SU-DHL-6 (cell line): Measurements from ENCODE around the gene SEC61A2.

Experiments
- CTCF ChIP-seq: fragments of 200-600 bp; sonication (generic); IDR thresholded peaks from one replicate; pipeline ENCODE4 v1.5.1; 2017; ENCODE audit warnings: antibody characterized with exemption, mild to moderate bottlenecking, low read length, moderate library complexity; ENCODE audit not compliant: insufficient read depth, poor library complexity, severe bottlenecking
- EZH2phosphoT487 ChIP-seq: fragments of 200-600 bp; sonication (generic), shearing (Covaris generic); conservative IDR thresholded peaks from 2 replicates; pipeline ENCODE4 v1.6.1; 2018; ENCODE audit warnings: mild to moderate bottlenecking, antibody characterized with exemption, low read length, moderate library complexity, mixed read lengths

GRCh38 chr10:12194752-12195271, 65.3 kb downstream of the SEC61A2 start:
- TF ChIP-seq CTCF, result no peak
- TF ChIP-seq EZH2phosphoT487, result no peak
